ENCODE data around the gene EFCC1. TPM values are rescaled to one million over a fixed set of nuclear protein-coding genes. Genes with fewer than 3 reads are reported as not detected.
"Not testable (repeated sequence)": the region's sequence is repeated elsewhere in the genome, so short reads cannot be mapped to it uniquely, and the experiment has no call there.

Gene EFCC1
- polyA plus RNA-seq, 1 experiment: 0.27 TPM

- no peaks in the 10 kb centered on the region for H3K27me3 ChIP-seq (ENCODE audit: control insufficient read depth, insufficient read depth, low read length)
- POLR2A ChIA-PET: no interaction called here
- H3K27ac ChIP-seq (ENCODE audit: low read depth, low read length): peak overlapping the region; percentile 47
- CTCF ChIA-PET: interaction anchor here (2.1 to 5.8 kb wide), 2 partner anchors 34 to 117 kb away, joined by 8 to 39 read pairs; no protein-coding TSS in a partner anchor
- H3K9me3 ChIP-seq (ENCODE audit: control insufficient read depth, insufficient read depth, low read length): no peaks in the 10 kb centered on the region
- TF ChIP-seq, protein P1, sequence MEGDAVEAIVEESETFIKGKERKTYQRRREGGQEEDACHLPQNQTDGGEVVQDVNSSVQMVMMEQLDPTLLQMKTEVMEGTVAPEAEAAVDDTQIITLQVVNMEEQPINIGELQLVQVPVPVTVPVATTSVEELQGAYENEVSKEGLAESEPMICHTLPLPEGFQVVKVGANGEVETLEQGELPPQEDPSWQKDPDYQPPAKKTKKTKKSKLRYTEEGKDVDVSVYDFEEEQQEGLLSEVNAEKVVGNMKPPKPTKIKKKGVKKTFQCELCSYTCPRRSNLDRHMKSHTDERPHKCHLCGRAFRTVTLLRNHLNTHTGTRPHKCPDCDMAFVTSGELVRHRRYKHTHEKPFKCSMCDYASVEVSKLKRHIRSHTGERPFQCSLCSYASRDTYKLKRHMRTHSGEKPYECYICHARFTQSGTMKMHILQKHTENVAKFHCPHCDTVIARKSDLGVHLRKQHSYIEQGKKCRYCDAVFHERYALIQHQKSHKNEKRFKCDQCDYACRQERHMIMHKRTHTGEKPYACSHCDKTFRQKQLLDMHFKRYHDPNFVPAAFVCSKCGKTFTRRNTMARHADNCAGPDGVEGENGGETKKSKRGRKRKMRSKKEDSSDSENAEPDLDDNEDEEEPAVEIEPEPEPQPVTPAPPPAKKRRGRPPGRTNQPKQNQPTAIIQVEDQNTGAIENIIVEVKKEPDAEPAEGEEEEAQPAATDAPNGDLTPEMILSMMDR (IDR thresholded peaks at IDR 0.05; ENCODE audit: low read depth, low read length): no peak
- DNase-seq (ENCODE audit: low read depth, low spot score): no peak
- no peak overlapping the region for H3K4me3 ChIP-seq (ENCODE audit: low read depth, low read length)
Measured at GRCh38 chr3:129087138-129087702, 86.1 kb downstream of the EFCC1 start.

DNA sequence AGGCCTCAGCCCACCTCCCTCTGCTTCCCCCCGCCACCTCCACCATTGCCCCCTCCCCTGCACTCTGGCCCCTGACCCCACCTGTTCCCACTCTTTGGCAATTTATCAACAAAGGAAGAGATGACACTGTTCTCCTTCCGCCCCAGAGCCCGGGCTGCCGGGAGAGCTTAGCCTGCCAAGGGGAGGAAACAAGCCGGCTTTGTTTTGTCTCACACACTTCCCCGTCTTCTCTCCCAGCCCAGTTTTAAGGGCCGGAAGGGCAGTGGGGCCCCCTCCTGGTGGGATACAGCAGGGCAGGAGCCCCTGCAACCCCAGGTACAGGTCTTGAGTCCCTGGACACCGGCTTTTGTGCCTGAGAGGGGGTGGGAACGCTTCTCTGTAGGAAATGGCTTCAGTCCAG is 86.8 kb downstream of the EFCC1 start:
- H3K27me3 ChIP-seq (ENCODE audit: control insufficient read depth, insufficient read depth, low read length); H3K27ac ChIP-seq (ENCODE audit: low read depth, low read length); H3K9me3 ChIP-seq (ENCODE audit: control insufficient read depth, insufficient read depth, low read length); POLR2A ChIA-PET; H3K4me3 ChIP-seq (ENCODE audit: low read depth, low read length); DNase-seq (ENCODE audit: low read depth, low spot score): not testable (repeated sequence)
- CTCF ChIA-PET: interaction anchor here (5.8 kb wide), 1 partner anchor 117 kb away, joined by 39 read pairs; no protein-coding TSS in a partner anchor

DNA sequence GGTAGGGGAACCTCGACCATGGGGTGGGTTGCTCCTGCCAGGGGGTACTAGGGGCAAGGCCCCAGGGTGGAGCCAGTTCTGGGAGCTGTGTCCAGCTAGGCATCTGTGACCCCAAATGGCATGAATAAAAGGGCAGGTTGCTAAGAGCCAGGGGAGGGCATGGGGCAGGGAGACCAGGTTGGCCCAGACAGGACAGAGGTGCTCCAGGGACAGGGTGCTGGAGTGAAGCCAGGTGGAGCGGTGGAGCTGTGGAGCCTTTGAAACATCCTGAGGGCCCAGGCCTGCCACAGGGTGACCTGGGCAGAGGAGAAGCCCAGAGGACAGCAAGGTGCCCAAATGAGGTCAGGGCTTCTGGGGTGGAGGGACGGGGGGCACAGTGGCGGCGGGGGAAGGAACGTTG is 87.2 kb downstream of the EFCC1 start:
- H3K9me3 ChIP-seq (ENCODE audit: control insufficient read depth, insufficient read depth, low read length); DNase-seq (ENCODE audit: low read depth, low spot score); H3K27ac ChIP-seq (ENCODE audit: low read depth, low read length); POLR2A ChIA-PET; H3K27me3 ChIP-seq (ENCODE audit: control insufficient read depth, insufficient read depth, low read length); H3K4me3 ChIP-seq (ENCODE audit: low read depth, low read length); CTCF ChIA-PET: not testable (repeated sequence)

Other genes starting within 250 kb of the EFCC1 start
- gene ACAD9, start 121.7 kb upstream of the EFCC1 start, polyA plus RNA-seq (2011; rRNA removed): 31.0 and 35.2 TPM in 2 replicates
- 0.10 TPM in 1 of 2 replicates, not detected in the other for gene CFAP92, start 7.2 kb upstream of the EFCC1 start, polyA plus RNA-seq (2011; rRNA removed)
- gene GP9, start 59.5 kb downstream of the EFCC1 start, polyA plus RNA-seq (2011; rRNA removed): not detected in 2 replicates
- gene RAB43, start 120.5 kb downstream of the EFCC1 start, polyA plus RNA-seq (2011; rRNA removed): 6.9 and 14.6 TPM in 2 replicates
- gene ISY1, start 159.8 kb downstream of the EFCC1 start, polyA plus RNA-seq (2011; rRNA removed): 29.7 and 34.3 TPM in 2 replicates
- 265 and 305 TPM in 2 replicates for gene CNBP, start 182.6 kb downstream of the EFCC1 start, polyA plus RNA-seq (2011; rRNA removed)
- gene COPG1, start 248.3 kb downstream of the EFCC1 start, polyA plus RNA-seq (2011; rRNA removed): 229 and 231 TPM in 2 replicates

All from AG04450 (cell line).